HT1080 (cell line): ENCODE measurements around the gene GGTLC2. TPM values are rescaled to one million over a fixed set of nuclear protein-coding genes. Genes with fewer than 3 reads are reported as not detected.

Experiments
- DNase-seq: peaks from one replicate; pipeline ENCODE4 v3.0.0-alpha.2; 2015; ENCODE audit warnings: low read depth
- small RNA-seq: library from RNA; depleted of rRNA; stranded (forward); fragments of <200 nt; gene quantifications from one replicate; pipeline ENCODE3, GENCODE V24; 2014
- total RNA-seq: library from RNA; depleted of rRNA; stranded (reverse); fragments of >200 nt; shearing (Covaris generic); gene quantifications from 2 replicates; pipeline ENCODE4 v1.2.3, GENCODE V29; 2014; rRNA removed

The GGTLC2 gene
- total RNA-seq, 1 experiment from 2014 or later = not detected

- DNase-seq = no peak
Observed at GRCh38 chr22:22689621-22690345, 45.4 kb downstream of the GGTLC2 start.

- no peak for DNase-seq
Observed at GRCh38 chr22:22691055-22691454, 46.6 kb downstream of the GGTLC2 start.

- peak; percentile 24 for DNase-seq
Observed at GRCh38 chr22:22691716-22692701, 47.6 kb downstream of the GGTLC2 start.

GRCh38 chr22:22692707-22693530, 48.5 kb downstream of the GGTLC2 start:
- peak; percentile 58 for DNase-seq

GRCh38 chr22:22693531-22693884, 49.1 kb downstream of the GGTLC2 start:
- DNase-seq = no peak

- DNase-seq = no peak
Observed at GRCh38 chr22:22694106-22694505, 49.7 kb downstream of the GGTLC2 start.

- DNase-seq = no peak
Observed at GRCh38 chr22:22696104-22696503, 51.7 kb downstream of the GGTLC2 start.

Small RNAs within 50 kb of the gene (small RNA-seq; reads per million reads assigned to genes)
- gene AC244250.2 (not detected), gene IGLV3-29 (not detected), gene IGLVVI-25-1 (not detected)

Other genes starting within 250 kb of the GGTLC2 start
- 1.7 and 2.1 TPM in 2 replicates for gene ZNF280B, start 135.9 kb upstream of the GGTLC2 start, total RNA-seq
- 2.5 and 2.6 TPM in 2 replicates for gene ZNF280A, start 124.3 kb upstream of the GGTLC2 start, total RNA-seq
- gene PRAME, start 85.3 kb upstream of the GGTLC2 start, total RNA-seq = 87.9 and 93.2 TPM in 2 replicates
- not detected in 2 replicates for gene IGLL5, start 243.2 kb downstream of the GGTLC2 start, total RNA-seq